GM23338 (cell line): Measurements from ENCODE around the gene RPS4Y2. TPM values are rescaled to one million over a fixed set of nuclear protein-coding genes. Genes with fewer than 3 reads are reported as not detected.

Source experiments
- ATAC-seq: fragments of 200-7000 bp; cut with Tn5 transposase; 3 replicates; pipeline ENCODE4 v1.9.1; 2020
- DNase-seq: peaks from one replicate; pipeline ENCODE4 v3.0.0-alpha.2; 2015; ENCODE audit warnings: low spot score
- H2AFZ ChIP-seq: fragments of 200-600 bp; sonication (generic); 2 replicates; pipeline ENCODE4 v1.8.0; 2016; ENCODE audit warnings: antibody characterized with exemption, mild to moderate bottlenecking, moderate library complexity
- H3F3A ChIP-seq: fragments of 200-600 bp; sonication (generic); replicated peaks from 2 replicates; pipeline ENCODE4 v1.8.0; 2017; ENCODE audit warnings: antibody characterized with exemption, mixed run types, low read depth
- H3K27ac ChIP-seq: fragments of 200-600 bp; sonication (generic); 2 replicates; pipeline ENCODE4 v1.6.1; 2016; ENCODE audit warnings: low read depth
- H3K27me3 ChIP-seq: fragments of 200-600 bp; sonication (generic); 2 replicates; pipeline ENCODE4 v1.8.0; 2016; ENCODE audit warnings: mild to moderate bottlenecking, mixed run types, moderate library complexity; ENCODE audit not compliant: insufficient read depth
- H3K36me3 ChIP-seq: fragments of 200-600 bp; sonication (generic); 2 replicates; pipeline ENCODE4 v1.8.0; 2016; ENCODE audit warnings: mild to moderate bottlenecking; ENCODE audit not compliant: insufficient read depth
- H3K4me1 ChIP-seq: fragments of 200-600 bp; sonication (generic); 2 replicates; pipeline ENCODE4 v1.8.0; 2016; ENCODE audit warnings: mild to moderate bottlenecking, moderate library complexity; ENCODE audit not compliant: insufficient read depth
- H3K4me2 ChIP-seq: fragments of 200-600 bp; sonication (generic); 2 replicates; pipeline ENCODE4 v1.7.1; 2017; ENCODE audit warnings: mixed run types
- H3K4me3 ChIP-seq: fragments of 200-600 bp; sonication (generic); 2 replicates; pipeline ENCODE4 v1.6.1; 2016; ENCODE audit warnings: mixed run types
- H3K79me2 ChIP-seq: fragments of 200-600 bp; sonication (generic); replicated peaks from 2 replicates; pipeline ENCODE4 v1.8.0; 2017; ENCODE audit warnings: mild to moderate bottlenecking; ENCODE audit not compliant: insufficient read depth
- H3K9me2 ChIP-seq: fragments of 200-600 bp; sonication (generic); 2 replicates; pipeline ENCODE4 v1.8.0; 2017; ENCODE audit not compliant: insufficient read depth
- H4K20me1 ChIP-seq: fragments of 200-600 bp; sonication (generic); replicated peaks from 2 replicates; pipeline ENCODE4 v1.8.0; 2017; ENCODE audit warnings: mild to moderate bottlenecking; ENCODE audit not compliant: insufficient read depth
- H3K27ac Mint-ChIP-seq: 2 replicates; pipeline ENCODE4 v1.8.0; 2020; ENCODE audit warnings: inconsistent platforms, mild to moderate bottlenecking, moderate library complexity, mixed read lengths
- H3K27me3 Mint-ChIP-seq: 3 replicates; pipeline ENCODE4 v1.8.0; 2022; ENCODE audit warnings: low read depth, mild to moderate bottlenecking, moderate library complexity, mixed read lengths, inconsistent platforms; ENCODE audit not compliant: insufficient read depth, poor library complexity
- H3K36me3 Mint-ChIP-seq: 3 replicates; pipeline ENCODE4 v1.8.0; 2021; ENCODE audit warnings: low read depth, mild to moderate bottlenecking, inconsistent platforms, moderate library complexity, mixed read lengths
- H3K4me1 Mint-ChIP-seq: 3 replicates; pipeline ENCODE4 v1.8.0; 2020; ENCODE audit warnings: mild to moderate bottlenecking, inconsistent platforms, mixed read lengths
- H3K4me3 Mint-ChIP-seq: 3 replicates; pipeline ENCODE4 v1.8.0; 2021; ENCODE audit warnings: moderate library complexity, mild to moderate bottlenecking, inconsistent platforms, mixed read lengths
- H3K9me3 Mint-ChIP-seq: 3 replicates; pipeline ENCODE4 v1.8.0; 2020; ENCODE audit warnings: moderate library complexity, mild to moderate bottlenecking, inconsistent platforms, mixed read lengths
- CREB1 ChIP-seq: fragments of 250-450 bp; sonication (Bioruptor Pico); IDR thresholded peaks from 2 replicates; pipeline ENCODE4 v1.5.0; 2020; ENCODE audit warnings: low read depth, mild to moderate bottlenecking, moderate library complexity
- CTCF ChIP-seq, 2 experiments: fragments of 200-600 bp in 1 of 2; sonication (generic) in 1 of 2; conservative IDR thresholded peaks; 2 replicates each; pipeline versions ENCODE4 v1.5.1 to v1.6.1; 2016 to 2017; ENCODE audit warnings: antibody characterized with exemption in 2 of 2, low read depth in 2 of 2, mild to moderate bottlenecking in 2 of 2, moderate library complexity in 1 of 2
- ETS1 ChIP-seq: IDR thresholded peaks from 2 replicates; pipeline ENCODE4 v1.6.1; 2016; ENCODE audit warnings: antibody characterized with exemption
- EZH2 ChIP-seq: fragments of 200-600 bp; sonication (generic); IDR thresholded peaks from one replicate; pipeline ENCODE4 v1.8.0; 2017; ENCODE audit warnings: antibody characterized with exemption, mild to moderate bottlenecking, low read depth; ENCODE audit not compliant: unreplicated experiment
- NANOG ChIP-seq: IDR thresholded peaks from 2 replicates; pipeline ENCODE4 v1.6.1; 2016; ENCODE audit warnings: antibody characterized with exemption, borderline replicate concordance
- REST ChIP-seq: IDR thresholded peaks from one replicate; pipeline ENCODE4 v1.6.1; 2018; ENCODE audit warnings: antibody characterized with exemption; ENCODE audit not compliant: unreplicated experiment
- STAT1 ChIP-seq: IDR thresholded peaks from one replicate; pipeline ENCODE4 v1.6.1; 2016; ENCODE audit warnings: antibody characterized with exemption; ENCODE audit not compliant: unreplicated experiment
- ZNF114 ChIP-seq: fragments of 250-450 bp; sonication (Bioruptor Pico); IDR thresholded peaks from 2 replicates; pipeline ENCODE4 v1.5.0; 2020; ENCODE audit warnings: mild to moderate bottlenecking, moderate library complexity
- ZNF331 ChIP-seq: fragments of 250-450 bp; sonication (Bioruptor Pico); IDR thresholded peaks from 2 replicates; pipeline ENCODE4 v1.5.0; 2020; ENCODE audit warnings: low read depth, mild to moderate bottlenecking, moderate library complexity
- ZNF462 ChIP-seq: fragments of 250-450 bp; sonication (Bioruptor Pico); IDR thresholded peaks from 2 replicates; pipeline ENCODE4 v1.5.0; 2020; ENCODE audit warnings: mild to moderate bottlenecking, moderate library complexity
- polyA plus RNA-seq: library from polyadenylated mRNA; unstranded; fragments of >200 nt; fragmentation: Nextera tagmentation; extraction: Ambion mirVana; gene quantifications from 2 replicates; pipeline ENCODE4 v1.2.1, GENCODE V29; 2016
- total RNA-seq: library from RNA; depleted of rRNA; stranded (reverse); fragments of >200 nt; shearing (Covaris generic); gene quantifications from 2 replicates; pipeline ENCODE4 v1.2.3, GENCODE V29; 2014

RPS4Y2 gene
- total and polyA plus RNA-seq, 2 experiments from 2014 or later, result not detected

- ATAC-seq, result no peak
- no peak overlapping the region for H3K4me3 Mint-ChIP-seq
Observed at GRCh38 chrY:20806243-20806642, 50.3 kb downstream of the RPS4Y2 start.

More at GRCh38 chrY:20806243-20806642, 50.3 kb downstream of the RPS4Y2 start:
- Histone ChIP-seq H3K4me1 (no peaks in the 10 kb centered on the region), H3K9me2 (no peaks in the 10 kb centered on the region), H2AFZ (no peak overlapping the region), H3K27me3 (no peaks in the 10 kb centered on the region), H3K79me2 (no peaks in the 10 kb centered on the region), H3K27ac (no peak overlapping the region), H3K36me3 (no peaks in the 10 kb centered on the region), H3K4me3 (no peak overlapping the region), H3K4me2 (no peak overlapping the region), H3F3A (no peaks in the 10 kb centered on the region), H4K20me1 (no peaks in the 10 kb centered on the region)
- Mint-ChIP-seq H3K9me3 (peaks cover 66% of the 10 kb centered on the region), H3K4me1 (no peaks in the 10 kb centered on the region), H3K27ac (no peak overlapping the region), H3K27me3 (no peaks in the 10 kb centered on the region), H3K36me3 (peaks cover 4% of the 10 kb centered on the region; the same call in 1 of the 3 replicates)
- DNase-seq, result no peak
- TF ChIP-seq STAT1 (no peak), CTCF (conservative IDR thresholded peaks at IDR 0.05; ENCODE audit: low read depth in 2 of 2) (no peak), ZNF114 (CRISPR knock-in tag) (no peak), EZH2 (no peak), ZNF462 (no peak), ZNF331 (no peak), NANOG (no peak), REST (no peak), CREB1 (no peak), ETS1 (no peak)
